ENCODE measurements around the gene MTO1.
"Not testable (repeated sequence)": the region's sequence is repeated elsewhere in the genome, so short reads cannot be mapped to it uniquely, and the experiment has no call there.

The MTO1 gene

GRCh38 chr6:73451223-73452106 lies 10.1 kb upstream of the MTO1 start:
- in situ Hi-C loops (cut with MboI; ENCODE audit: low sequenced_read_pairs, unreplicated experiment): no loop called here
- DNase-seq (ENCODE audit: low spot score): peak; percentile 66

GRCh38 chr6:73452107-73452461 lies 9.5 kb upstream of the MTO1 start, which contains the start of gene CGAS:
TSS of gene CGAS (minus strand) at chr6:73452297. CDS start at chr6:73452181, 116 bp downstream.
- DNase-seq (ENCODE audit: low spot score): peak; percentile 85
- in situ Hi-C loops (cut with MboI; ENCODE audit: low sequenced_read_pairs, unreplicated experiment): no loop called here

More at GRCh38 chr6:73451223-73452106, 10.1 kb upstream of the MTO1 start:
- no peak for TF ChIP-seq CTCF (IDR thresholded peaks at IDR 0.05; ENCODE audit: borderline replicate concordance, control extremely low read depth, extremely low read depth, insufficient read depth, missing control alignments)

GRCh38 chr6:73455865-73456629 lies 5.5 kb upstream of the MTO1 start:
- in situ Hi-C loops (cut with MboI; ENCODE audit: low sequenced_read_pairs, unreplicated experiment): no loop called here
- TF ChIP-seq CTCF (IDR thresholded peaks at IDR 0.05; ENCODE audit: borderline replicate concordance, control extremely low read depth, extremely low read depth, insufficient read depth, missing control alignments): no peak
- DNase-seq (ENCODE audit: low spot score): no peak

More at GRCh38 chr6:73452107-73452461, 9.5 kb upstream of the MTO1 start, which contains the start of gene CGAS:
- no peak for TF ChIP-seq CTCF (IDR thresholded peaks at IDR 0.05; ENCODE audit: borderline replicate concordance, control extremely low read depth, extremely low read depth, insufficient read depth, missing control alignments)

- DNase-seq (ENCODE audit: low spot score); in situ Hi-C loops (cut with MboI; ENCODE audit: low sequenced_read_pairs, unreplicated experiment): not testable (repeated sequence)
Measured at GRCh38 chr6:73459474-73459873, 2.1 kb upstream of the MTO1 start.

GRCh38 chr6:73460056-73460455 lies 1.5 kb upstream of the MTO1 start:
- in situ Hi-C loops (cut with MboI; ENCODE audit: low sequenced_read_pairs, unreplicated experiment): no loop called here
- no peak for TF ChIP-seq CTCF (IDR thresholded peaks at IDR 0.05; ENCODE audit: borderline replicate concordance, control extremely low read depth, extremely low read depth, insufficient read depth, missing control alignments)
- no peak for DNase-seq (ENCODE audit: low spot score)

- DNase-seq (ENCODE audit: low spot score): peak; percentile 59
- in situ Hi-C loops (cut with MboI; ENCODE audit: low sequenced_read_pairs, unreplicated experiment): no loop called here
- no peak for TF ChIP-seq CTCF (IDR thresholded peaks at IDR 0.05; ENCODE audit: borderline replicate concordance, control extremely low read depth, extremely low read depth, insufficient read depth, missing control alignments)
Measured at GRCh38 chr6:73471686-73472290, 10.3 kb downstream of the MTO1 start.
